DLD1 (cell line): ENCODE results near the gene AUNIP.

Source experiments
- in situ Hi-C: cut with HindIII; loops from 2 replicates; pipeline ENCODE4 v1.10.0; 2017; ENCODE audit warnings: low sequenced_read_pairs

Gene AUNIP

GRCh38 chr1:25811384-25812082 is 47.7 kb downstream of the AUNIP start:
- in situ Hi-C loops, result no loop called here

GRCh38 chr1:25810341-25811299 is 48.6 kb downstream of the AUNIP start:
- in situ Hi-C loops, result no loop called here

- in situ Hi-C loops, result no loop called here
These were observed 49.3 kb downstream of the AUNIP start for GRCh38 chr1:25809929-25810328.

- in situ Hi-C loops, result no loop called here
These were observed 49.9 kb downstream of the AUNIP start for GRCh38 chr1:25809283-25809926.

- in situ Hi-C loops, result no loop called here
These were observed 50.6 kb downstream of the AUNIP start for GRCh38 chr1:25808481-25809244.

GRCh38 chr1:25807480-25808390 is 51.5 kb downstream of the AUNIP start:
- in situ Hi-C loops, result no loop called here

- in situ Hi-C loops, result no loop called here
These were observed 52.8 kb downstream of the AUNIP start for GRCh38 chr1:25806418-25806817.

- in situ Hi-C loops, result no loop called here
These were observed 53.4 kb downstream of the AUNIP start for GRCh38 chr1:25805863-25806225.

- in situ Hi-C loops, result no loop called here
These were observed 54.0 kb downstream of the AUNIP start for GRCh38 chr1:25804964-25805862.

GRCh38 chr1:25804244-25804963 is 54.9 kb downstream of the AUNIP start:
- in situ Hi-C loops, result no loop called here

GRCh38 chr1:25803368-25803767 is 55.9 kb downstream of the AUNIP start:
- in situ Hi-C loops, result no loop called here

GRCh38 chr1:25802915-25803314 is 56.3 kb downstream of the AUNIP start:
- in situ Hi-C loops, result no loop called here

- in situ Hi-C loops, result no loop called here
These were observed 58.4 kb downstream of the AUNIP start for GRCh38 chr1:25800703-25801377.

GRCh38 chr1:25799935-25800702 is 59.1 kb downstream of the AUNIP start, which contains the start of gene SELENON:
SELENON (plus strand) TSS chr1:25800193; CDS start chr1:25800231, 38 bp downstream.
- in situ Hi-C loops, result loop anchor here (25.0 kb wide), 1 partner anchor 313 kb away; no protein-coding TSS in a partner anchor

GRCh38 chr1:25799352-25799934 is 59.8 kb downstream of the AUNIP start:
- in situ Hi-C loops, result loop anchor here (25.0 kb wide), 1 partner anchor 312 kb away; no protein-coding TSS in a partner anchor
